GM18505 (cell line): ENCODE measurements around the gene MSANTD1.

Experiments used
- ATAC-seq: cut with Tn5 transposase; IDR thresholded peaks from one replicate; pipeline ENCODE4 v1.9.1; 2021; ENCODE audit not compliant: unreplicated experiment
- POLR2A ChIP-seq: IDR thresholded peaks from 4 replicates; pipeline ENCODE4 v1.6.1; 2011; ENCODE audit warnings: borderline replicate concordance; ENCODE audit not compliant: insufficient read depth, insufficient read length; ENCODE audit errors: extremely low read depth

The MSANTD1 gene

DNA sequence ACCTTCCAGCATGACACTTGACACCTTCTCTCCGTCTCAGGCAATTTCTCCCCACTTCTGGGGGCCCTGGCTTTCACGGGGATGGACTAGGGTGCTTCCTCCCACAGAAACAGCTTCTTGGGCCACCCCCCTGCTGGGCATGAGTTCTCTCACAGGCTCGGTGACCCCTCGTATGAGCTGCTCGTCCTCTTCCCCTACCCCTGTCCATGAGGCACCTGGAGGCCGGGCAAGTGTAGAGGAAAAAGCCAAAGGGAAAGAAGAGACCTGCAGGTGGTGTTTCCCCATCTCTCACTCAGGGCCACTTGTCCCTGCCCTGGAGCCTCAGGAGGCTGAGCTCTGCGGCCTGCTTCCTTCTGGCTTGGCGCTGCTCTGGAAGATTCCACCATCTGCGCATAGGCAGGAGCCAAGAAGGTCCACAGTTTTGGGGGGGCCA, 41.9 kb downstream of the MSANTD1 start:
- ATAC-seq = no peak
- no peak for TF ChIP-seq POLR2A

DNA sequence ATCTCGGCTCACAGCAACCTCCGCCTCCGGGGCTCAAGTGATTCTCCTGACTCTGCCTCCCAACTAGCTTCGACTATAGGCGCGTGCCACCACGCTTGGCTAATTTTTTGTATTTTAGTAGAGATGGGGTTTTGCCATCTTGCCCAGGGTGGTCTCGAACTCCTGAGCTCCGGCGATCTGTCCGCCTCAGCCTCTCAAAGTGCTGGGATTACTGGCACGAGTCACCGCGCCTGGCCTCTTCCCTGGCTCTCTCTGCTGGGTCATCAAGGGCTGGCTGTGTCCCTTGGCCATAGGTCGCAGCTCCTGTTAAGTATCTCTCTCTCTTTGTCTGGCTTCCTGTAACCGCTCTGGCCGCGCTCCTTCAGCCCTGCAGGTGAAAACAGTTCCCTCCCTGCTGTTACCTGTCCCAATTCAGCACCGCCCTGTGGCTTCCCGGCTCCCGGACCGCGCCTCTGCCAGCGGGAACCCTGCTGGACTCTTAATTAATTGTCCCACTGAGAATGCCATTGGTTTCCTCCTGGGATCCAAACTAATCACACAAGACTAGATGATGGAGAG, 42.5 kb downstream of the MSANTD1 start:
- ATAC-seq = no peak
- no peak for TF ChIP-seq POLR2A

DNA sequence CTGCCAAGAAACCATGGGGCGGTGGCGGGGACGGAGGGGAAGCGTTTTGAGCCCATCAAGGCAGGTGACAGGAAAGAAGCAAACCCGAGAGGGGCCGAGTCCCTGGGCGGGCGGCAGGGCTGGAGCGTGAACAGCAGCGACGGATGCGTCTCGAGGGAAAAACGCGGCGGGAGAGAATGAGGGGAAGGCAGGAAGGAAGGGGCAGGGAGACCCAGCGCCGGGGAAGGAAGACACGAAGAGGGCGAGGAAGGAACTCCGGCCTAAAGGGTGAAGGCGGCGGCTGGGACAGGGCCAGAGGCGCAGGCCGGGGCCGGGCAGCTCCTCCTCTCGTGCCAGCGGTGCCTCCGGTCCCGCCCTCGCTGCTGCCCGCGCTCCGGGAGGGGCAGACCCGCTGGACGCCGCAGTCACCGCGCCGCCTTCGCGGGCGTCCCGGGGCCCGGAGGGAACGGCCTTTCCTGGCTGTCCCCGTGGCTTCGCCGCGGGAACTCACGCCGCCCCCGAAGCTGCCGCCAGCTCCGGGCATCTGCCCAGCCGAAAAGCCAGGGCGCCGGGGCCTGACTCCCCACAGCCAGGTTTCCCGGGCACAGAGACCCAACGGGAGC, 43.1 kb downstream of the MSANTD1 start:
- TF ChIP-seq POLR2A = no peak
- peak; percentile 2 for ATAC-seq

DNA sequence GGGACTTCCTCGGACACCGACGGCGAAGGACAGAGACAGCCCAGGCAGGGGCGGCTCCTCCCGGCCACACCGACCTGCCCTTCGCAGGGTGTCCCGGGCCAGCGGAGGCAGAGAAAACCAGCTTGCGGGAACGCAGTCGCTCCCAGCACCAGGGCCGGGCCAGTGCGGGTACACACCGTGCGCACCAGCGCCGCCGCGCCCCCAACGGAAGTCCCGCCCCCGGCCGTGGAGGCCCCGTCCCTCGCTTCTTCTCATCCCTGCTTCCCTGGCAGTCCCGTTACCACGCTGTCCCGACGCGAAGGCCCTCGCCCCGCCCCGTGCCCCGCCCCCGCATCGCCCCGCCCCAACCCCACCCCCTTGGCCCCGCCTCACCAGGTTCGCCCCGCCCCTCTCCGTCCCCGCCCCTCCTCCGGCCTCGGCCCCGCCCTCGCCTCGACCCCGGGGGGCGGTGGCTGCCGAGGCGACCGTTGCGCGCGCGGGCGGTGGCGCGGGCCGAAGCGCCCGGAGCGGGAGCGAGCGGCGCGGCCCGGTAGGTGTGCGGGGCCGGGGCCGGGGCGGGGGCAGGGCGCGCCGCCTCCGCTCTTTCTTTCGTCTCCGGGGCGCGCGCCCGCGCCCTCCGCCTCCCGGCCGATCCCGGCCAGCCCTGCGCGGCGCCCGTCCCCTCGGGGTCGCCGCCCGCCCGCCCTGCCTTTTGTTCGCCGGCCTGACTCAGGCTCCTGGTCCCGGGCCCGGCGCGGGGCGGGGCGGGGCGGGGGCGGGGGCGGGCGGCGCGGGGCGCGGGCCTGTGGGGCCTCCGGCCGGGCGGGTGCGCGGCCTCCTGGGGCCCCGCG, 43.8 kb downstream of the MSANTD1 start, which contains the start of gene RGS12:
Gene RGS12 (plus strand): TSS at position 451 of the 830 bp plus-strand sequence. CDS start 23,150 bp downstream, outside the sequence.
- no peak for TF ChIP-seq POLR2A
- ATAC-seq = peak; percentile 78

DNA sequence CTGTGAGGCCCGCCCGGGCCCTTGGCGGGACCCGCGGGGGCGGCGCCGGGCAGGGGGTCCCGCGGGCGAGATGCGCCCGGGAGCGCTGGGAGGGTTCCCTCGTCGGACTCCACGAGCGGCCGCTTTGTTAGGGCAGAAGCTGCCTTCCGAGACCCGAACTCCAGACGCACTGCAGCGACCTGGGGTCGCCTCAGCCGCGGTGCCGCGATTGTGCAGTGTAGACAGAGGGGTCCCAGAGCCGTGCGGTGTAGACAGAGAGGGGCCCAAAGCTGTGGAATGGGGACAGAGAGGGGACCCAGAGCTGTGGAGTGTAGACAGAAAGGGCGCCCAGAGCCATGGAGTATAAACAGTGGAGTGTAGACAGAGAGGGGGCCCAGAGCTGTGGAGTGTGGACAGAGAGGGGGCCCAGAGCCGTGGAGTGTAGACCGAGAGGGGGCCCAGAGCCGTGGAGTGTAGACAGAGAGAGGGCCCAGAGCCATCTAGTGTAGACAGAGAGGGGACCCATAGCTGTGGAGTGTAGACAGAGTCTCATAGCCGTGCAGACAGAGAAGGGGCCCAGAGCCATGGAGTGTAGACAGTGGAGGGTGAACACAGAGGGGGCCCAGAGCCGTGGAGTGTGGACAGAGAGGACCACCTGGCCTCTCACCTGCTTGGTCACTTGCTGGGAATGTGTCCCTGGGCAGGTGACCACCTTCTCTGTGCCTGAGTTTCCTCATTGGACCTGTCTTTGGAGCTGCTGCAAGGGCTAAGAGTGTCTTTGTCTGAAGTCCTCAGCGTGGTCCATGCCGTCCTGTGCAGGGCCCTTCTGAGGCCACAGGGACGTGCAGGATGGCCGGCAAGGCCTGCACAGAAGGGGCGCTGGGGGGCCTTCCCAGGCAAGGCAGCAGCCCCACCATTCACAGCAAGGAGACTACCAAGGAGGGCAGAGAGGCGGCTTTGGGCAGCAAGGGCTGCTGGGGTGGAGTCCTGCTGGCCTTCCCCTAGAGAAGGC, 44.7 kb downstream of the MSANTD1 start:
- no peak for ATAC-seq
- no peak for TF ChIP-seq POLR2A

DNA sequence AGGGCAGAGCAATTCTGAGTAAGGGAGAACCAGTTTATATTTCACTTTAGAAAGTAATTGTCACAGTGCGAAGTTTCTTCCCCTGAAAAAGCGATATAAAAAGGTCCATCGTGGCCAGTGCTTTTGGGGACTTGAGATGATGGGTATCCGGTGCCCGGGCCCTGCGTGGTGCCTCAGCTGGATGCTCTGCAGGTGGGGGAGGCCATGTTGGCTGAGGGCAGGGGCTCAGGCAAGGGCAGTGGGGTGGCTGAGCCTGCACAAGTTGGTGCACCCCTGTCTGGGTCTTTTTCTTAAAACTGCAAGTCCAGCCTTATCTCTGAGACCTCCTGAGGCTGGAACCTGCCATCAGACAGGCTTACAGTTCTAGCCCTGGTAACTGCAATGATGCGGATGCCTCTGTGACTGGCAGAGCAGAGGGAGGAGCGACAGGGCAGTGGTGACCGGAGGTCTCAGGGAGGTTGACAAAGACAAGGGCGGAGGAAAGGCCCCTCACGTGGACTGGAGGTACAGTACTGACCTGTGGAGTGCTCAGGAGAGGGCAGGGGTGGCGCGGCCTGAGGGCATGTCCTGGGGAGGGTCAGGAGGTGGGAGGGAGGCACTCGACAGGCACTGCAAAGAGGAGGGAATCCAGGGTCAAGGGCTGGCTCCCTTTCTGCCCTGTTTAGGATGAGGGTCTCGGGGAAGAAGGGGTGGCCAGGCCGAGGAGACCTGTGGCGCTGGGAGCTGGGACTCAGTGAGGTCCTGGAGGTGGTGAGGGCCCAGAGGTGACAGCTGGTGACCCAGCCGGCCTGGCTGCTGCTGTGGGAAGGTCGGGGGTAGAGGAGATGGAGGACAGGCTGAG, 45.7 kb downstream of the MSANTD1 start:
- TF ChIP-seq POLR2A = no peak
- no peak for ATAC-seq

DNA sequence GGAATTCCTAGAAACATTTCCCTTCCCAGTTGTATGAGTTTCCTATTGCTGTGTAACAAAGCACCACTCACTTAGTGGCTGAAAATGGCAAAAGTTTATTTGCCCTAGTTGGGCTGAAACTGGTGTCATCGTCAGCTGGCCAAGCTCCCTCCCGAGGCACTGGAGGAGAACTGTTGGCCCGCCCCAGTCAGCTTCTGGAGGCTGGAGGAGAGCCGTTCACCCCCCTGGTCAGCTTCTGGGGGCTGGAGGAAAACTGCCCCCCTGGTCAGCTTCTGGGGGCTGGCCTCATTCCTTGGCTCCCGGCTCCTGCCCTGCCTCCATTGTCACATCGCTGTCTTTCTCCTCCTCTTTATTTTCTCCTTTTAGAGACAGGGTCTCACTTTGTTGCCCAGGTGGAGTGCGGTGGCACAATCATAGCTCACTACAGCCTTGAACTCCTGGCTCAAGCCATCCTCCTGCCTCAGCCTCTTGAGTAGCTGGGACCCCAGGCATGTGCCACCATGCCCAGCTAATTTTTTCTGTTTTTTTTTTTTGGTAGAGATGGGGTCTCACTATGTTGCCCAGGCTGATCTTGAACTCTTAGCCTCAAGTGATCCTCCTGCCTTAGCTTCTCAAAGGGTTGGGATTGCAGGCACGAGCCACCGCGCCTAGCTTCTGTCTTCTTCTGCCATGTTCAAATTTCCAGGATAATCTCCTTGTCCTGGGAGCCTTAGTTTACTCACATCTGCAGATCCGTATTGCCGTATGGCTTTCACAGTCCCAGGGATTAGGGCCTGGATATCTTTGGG, 47.1 kb downstream of the MSANTD1 start:
- no peak for TF ChIP-seq POLR2A
- no peak for ATAC-seq

DNA sequence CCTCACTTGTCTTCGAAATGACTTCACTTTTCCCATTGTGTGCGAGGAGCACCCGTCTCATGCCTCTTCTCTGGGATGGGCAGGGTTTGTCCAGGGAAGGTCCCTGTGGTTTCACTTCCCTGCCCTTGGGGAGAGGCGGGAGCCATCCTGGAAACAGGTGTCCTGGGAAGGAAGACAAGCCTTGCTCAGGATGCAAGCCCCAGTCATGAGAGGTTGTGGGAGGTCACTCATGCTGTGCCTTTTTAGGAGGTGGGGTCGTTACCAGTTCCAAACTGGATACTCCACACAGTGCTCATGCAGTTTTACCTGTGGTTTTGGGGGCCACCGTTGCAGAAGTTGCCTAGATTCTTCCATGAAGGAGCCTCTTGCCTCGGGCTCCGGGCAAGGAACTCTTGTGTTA, 47.7 kb downstream of the MSANTD1 start:
- no peak for TF ChIP-seq POLR2A
- ATAC-seq = no peak

DNA sequence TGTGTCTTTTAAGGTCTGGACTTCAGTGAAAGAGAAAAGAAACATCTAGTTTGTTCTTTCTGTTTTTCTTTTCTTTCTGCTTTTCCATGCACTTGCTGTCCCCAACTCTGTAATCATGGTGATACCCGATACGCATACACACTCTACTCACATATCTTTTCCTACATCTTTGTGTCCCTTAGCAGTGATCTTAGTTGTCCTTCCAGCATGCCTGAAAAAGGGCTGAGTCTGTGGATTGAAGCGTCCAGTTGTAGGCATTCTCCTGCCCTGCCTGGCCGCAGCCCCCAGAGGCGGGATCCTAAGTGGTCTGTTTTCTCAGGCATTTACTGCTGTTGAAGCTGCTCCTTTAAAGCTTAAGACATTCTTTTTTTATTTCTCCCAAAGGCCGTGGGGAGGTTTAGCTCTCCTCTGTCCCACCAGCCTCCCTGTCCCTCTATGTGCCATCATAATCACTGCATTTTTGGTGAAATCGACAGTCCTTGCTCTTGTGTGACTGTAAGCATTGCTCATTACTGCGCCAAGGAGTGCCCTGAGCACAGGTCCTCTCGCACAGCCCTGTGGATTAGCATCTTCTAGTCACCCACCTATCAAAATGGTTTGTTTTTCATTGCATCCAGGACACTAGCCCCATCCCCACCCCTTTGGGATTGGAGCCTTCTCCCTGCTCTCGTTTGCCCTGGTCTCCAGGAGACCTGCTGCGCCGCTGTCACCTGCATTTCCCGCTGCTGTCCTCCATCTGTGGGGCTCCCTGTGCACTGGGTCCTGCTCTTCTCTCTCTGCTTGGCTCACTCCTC, 48.3 kb downstream of the MSANTD1 start:
- no peak for TF ChIP-seq POLR2A
- ATAC-seq = no peak

DNA sequence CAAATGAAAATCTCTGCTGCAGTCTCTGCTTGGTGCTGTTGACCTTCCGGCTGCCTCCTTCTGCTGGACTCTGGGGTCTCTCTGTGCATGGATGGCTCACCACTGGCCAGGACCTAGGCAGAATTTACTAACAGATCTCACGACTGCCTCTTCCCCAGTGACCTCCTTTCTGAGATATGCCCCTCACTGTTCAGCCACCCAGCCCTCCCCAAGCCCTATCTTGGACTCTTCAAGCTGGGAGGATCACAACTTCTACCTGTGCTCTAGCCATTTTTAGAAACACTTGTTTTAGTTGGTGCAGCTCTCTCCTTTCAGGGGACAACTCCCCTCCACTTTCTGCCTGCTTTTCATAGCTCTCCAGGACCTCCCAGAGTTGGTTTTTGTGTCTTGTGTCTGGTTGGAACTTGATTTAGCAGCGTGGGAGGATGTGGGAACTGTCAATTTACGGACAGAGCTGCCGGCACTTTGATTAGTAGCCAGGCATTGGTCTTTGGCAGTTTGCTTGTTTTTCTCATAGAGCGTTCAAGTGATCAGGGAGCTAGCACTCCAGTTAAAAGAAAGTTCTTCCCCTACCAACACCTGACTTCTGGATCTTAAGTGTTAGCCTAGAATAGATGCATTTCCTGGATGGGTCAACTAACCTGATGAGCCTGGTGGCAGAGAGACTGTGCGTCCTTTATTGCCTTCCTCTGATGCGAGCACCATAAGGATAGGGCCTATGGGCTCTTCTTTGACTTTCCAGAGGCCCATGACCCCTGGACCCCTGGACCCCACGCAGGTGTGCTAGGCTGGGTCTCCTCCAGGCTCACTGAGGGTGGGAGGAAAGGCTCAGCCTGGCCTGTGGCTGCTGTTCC, 50.4 kb downstream of the MSANTD1 start:
- ATAC-seq = no peak
- no peak for TF ChIP-seq POLR2A
